NCI-H82 treated with DMSO at 0.1 percent for 48 hours (cell line): Measurements from ENCODE around the gene DACH1.
A peak's percentile ranks its signal among the peaks of the same experiment; 100 is the strongest.

Experiments
- DNase-seq: peaks from one replicate; lab custom pipeline; 2025; ENCODE audit not compliant: unreplicated experiment; lab: John Stamatoyannopoulos, UW

DACH1 gene

GRCh38 chr13:71591374-71591773 lies 275.6 kb downstream of the DACH1 start:
- no peak for DNase-seq

- DNase-seq, result no peak
Measured at GRCh38 chr13:71590654-71591148, 276.3 kb downstream of the DACH1 start.

- no peak for DNase-seq
Measured at GRCh38 chr13:71589032-71589431, 278.0 kb downstream of the DACH1 start.

GRCh38 chr13:71587817-71588216 lies 279.2 kb downstream of the DACH1 start:
- DNase-seq, result no peak

GRCh38 chr13:71587193-71587592 lies 279.8 kb downstream of the DACH1 start:
- DNase-seq, result no peak

- DNase-seq, result no peak
Measured at GRCh38 chr13:71583581-71583980, 283.4 kb downstream of the DACH1 start.

- DNase-seq, result no peak
Measured at GRCh38 chr13:71580614-71581013, 286.4 kb downstream of the DACH1 start.

GRCh38 chr13:71578048-71578447 lies 289.0 kb downstream of the DACH1 start:
- no peak for DNase-seq

GRCh38 chr13:71577127-71577526 lies 289.9 kb downstream of the DACH1 start:
- DNase-seq, result no peak

- DNase-seq, result no peak
Measured at GRCh38 chr13:71576571-71576970, 290.4 kb downstream of the DACH1 start.

GRCh38 chr13:71546881-71547280 lies 320.1 kb downstream of the DACH1 start:
- peak; percentile 24 for DNase-seq

GRCh38 chr13:71540098-71540497 lies 326.9 kb downstream of the DACH1 start:
- no peak for DNase-seq

GRCh38 chr13:71536201-71536600 lies 330.8 kb downstream of the DACH1 start:
- no peak for DNase-seq

GRCh38 chr13:71524613-71525304 lies 342.2 kb downstream of the DACH1 start:
- DNase-seq, result no peak

GRCh38 chr13:71524245-71524612 lies 342.8 kb downstream of the DACH1 start:
- no peak for DNase-seq

- DNase-seq, result peak; percentile 49
Measured at GRCh38 chr13:71522941-71523526, 344.0 kb downstream of the DACH1 start.

GRCh38 chr13:71517004-71517403 lies 350.0 kb downstream of the DACH1 start:
- no peak for DNase-seq

- peak; percentile 92 for DNase-seq
Measured at GRCh38 chr13:71516521-71516920, 350.5 kb downstream of the DACH1 start.

GRCh38 chr13:71515744-71516038 lies 351.3 kb downstream of the DACH1 start:
- DNase-seq, result peak; percentile 86

GRCh38 chr13:71514900-71515743 lies 351.9 kb downstream of the DACH1 start:
- no peak for DNase-seq

- DNase-seq, result peak; percentile 98
Measured at GRCh38 chr13:71513411-71514033, 353.5 kb downstream of the DACH1 start.

GRCh38 chr13:71503781-71504180 lies 363.2 kb downstream of the DACH1 start:
- DNase-seq, result no peak
